DND-41 (cell line): ENCODE measurements around the gene MTIF2.

Experiments
- ATAC-seq: fragments of 200-7000 bp; cut with Tn5 transposase; 3 replicates; pipeline ENCODE4 v1.9.1; 2021; ENCODE audit warnings: low read depth; ENCODE audit not compliant: insufficient read depth
- DNase-seq: peaks from one replicate; pipeline ENCODE4 v3.0.0-alpha.2; 2020
- H2AFZ ChIP-seq: 2 replicates; pipeline ENCODE4 v1.6.0; 2012; ENCODE audit warnings: low read depth, low read length
- H3K27ac ChIP-seq: 2 replicates; pipeline ENCODE4 v1.5.1; 2012; ENCODE audit warnings: low read length, inconsistent platforms
- H3K27me3 ChIP-seq: fragments of 200-600 bp; sonication (generic); 2 replicates; pipeline ENCODE4 v1.6.0; 2012; ENCODE audit warnings: low read length, mild to moderate bottlenecking, inconsistent platforms; ENCODE audit not compliant: insufficient read depth, poor library complexity
- H3K36me3 ChIP-seq: 2 replicates; pipeline ENCODE4 v1.5.1; 2012; ENCODE audit warnings: low read length, inconsistent platforms; ENCODE audit not compliant: insufficient read depth
- H3K4me1 ChIP-seq: 2 replicates; pipeline ENCODE4 v1.5.1; 2012; ENCODE audit warnings: mild to moderate bottlenecking, low read length; ENCODE audit not compliant: insufficient read depth
- H3K4me2 ChIP-seq: 2 replicates; pipeline ENCODE4 v1.6.0; 2012; ENCODE audit warnings: mild to moderate bottlenecking, moderate library complexity, low read length, inconsistent platforms; ENCODE audit not compliant: insufficient read depth
- H3K4me3 ChIP-seq, 2 experiments: fragments of 200-600 bp in 1 of 2; shearing (Covaris generic) in 1 of 2; 2 replicates each; pipeline ENCODE4 v1.5.1; 2012 to 2016; ENCODE audit warnings: inconsistent platforms in 2 of 2, low read length in 2 of 2, mild to moderate bottlenecking in 2 of 2, low read depth in 1 of 2, moderate library complexity in 1 of 2
- H3K79me2 ChIP-seq: 2 replicates; pipeline ENCODE4 v1.6.0; 2012; ENCODE audit warnings: low read length, inconsistent platforms; ENCODE audit not compliant: insufficient read depth
- H3K9ac ChIP-seq: 2 replicates; pipeline ENCODE4 v1.6.0; 2012; ENCODE audit warnings: low read depth, mild to moderate bottlenecking, inconsistent platforms, low read length, moderate library complexity
- H3K9me3 ChIP-seq: 2 replicates; pipeline ENCODE4 v1.5.1; 2012; ENCODE audit warnings: low read length, moderate library complexity, mild to moderate bottlenecking, inconsistent platforms; ENCODE audit not compliant: insufficient read depth, severe bottlenecking
- H4K20me1 ChIP-seq: 2 replicates; pipeline ENCODE4 v1.6.0; 2012; ENCODE audit warnings: low read length; ENCODE audit not compliant: insufficient read depth
- EZH2 ChIP-seq: IDR thresholded peaks from 3 replicates; pipeline ENCODE4 v1.6.1; 2012; ENCODE audit warnings: borderline replicate concordance, low read depth, mild to moderate bottlenecking, moderate library complexity, low read length, inconsistent platforms; ENCODE audit not compliant: severe bottlenecking
- TF ChIP-seq, protein P1 (sequence below): IDR thresholded peaks from 2 replicates; pipeline ENCODE4 v1.5.1; 2012; ENCODE audit warnings: borderline replicate concordance, low read length, moderate library complexity, mild to moderate bottlenecking; ENCODE audit not compliant: poor library complexity, severe bottlenecking; ENCODE audit errors: extremely low read depth

The MTIF2 gene

DNA sequence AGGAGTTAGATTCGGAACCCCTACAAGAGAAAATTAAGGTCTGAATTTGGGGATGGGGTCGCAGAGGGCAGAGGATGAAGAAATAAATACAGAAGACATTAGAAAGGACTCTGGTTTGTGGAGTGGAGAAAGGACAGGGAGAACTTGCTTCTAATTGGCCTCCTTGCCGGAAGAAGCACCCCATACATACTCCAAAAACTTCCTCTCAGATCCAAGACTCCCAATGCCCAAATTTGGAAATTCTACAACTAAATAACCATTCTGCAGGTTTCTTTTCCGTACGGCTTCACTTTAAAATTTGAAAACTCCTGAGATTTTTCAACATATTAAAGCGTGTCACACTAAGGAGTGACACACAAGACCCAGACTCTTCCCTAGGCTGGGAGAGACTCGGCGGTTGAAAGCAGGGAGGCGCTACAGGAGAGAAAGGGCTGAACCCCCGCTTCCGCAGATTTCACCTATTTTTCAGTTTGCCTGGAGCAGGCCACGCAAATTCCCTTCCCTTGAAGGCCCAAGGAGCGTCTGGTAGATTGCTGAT is 37.4 kb downstream of the MTIF2 start:
- ATAC-seq = peak; percentile 31
- H3K4me3 ChIP-seq = peak overlapping the region; percentile 89 to 91
- peak overlapping the region; percentile 89 for H3K9ac ChIP-seq
- H3K4me1 ChIP-seq = peaks cover 56% of the 10 kb centered on the region
- peak overlapping the region; percentile 70 for H3K4me2 ChIP-seq
- H2AFZ ChIP-seq = peak overlapping the region; percentile 95
- no peaks in the 10 kb centered on the region for H3K27me3 ChIP-seq
- TF ChIP-seq, protein P1, sequence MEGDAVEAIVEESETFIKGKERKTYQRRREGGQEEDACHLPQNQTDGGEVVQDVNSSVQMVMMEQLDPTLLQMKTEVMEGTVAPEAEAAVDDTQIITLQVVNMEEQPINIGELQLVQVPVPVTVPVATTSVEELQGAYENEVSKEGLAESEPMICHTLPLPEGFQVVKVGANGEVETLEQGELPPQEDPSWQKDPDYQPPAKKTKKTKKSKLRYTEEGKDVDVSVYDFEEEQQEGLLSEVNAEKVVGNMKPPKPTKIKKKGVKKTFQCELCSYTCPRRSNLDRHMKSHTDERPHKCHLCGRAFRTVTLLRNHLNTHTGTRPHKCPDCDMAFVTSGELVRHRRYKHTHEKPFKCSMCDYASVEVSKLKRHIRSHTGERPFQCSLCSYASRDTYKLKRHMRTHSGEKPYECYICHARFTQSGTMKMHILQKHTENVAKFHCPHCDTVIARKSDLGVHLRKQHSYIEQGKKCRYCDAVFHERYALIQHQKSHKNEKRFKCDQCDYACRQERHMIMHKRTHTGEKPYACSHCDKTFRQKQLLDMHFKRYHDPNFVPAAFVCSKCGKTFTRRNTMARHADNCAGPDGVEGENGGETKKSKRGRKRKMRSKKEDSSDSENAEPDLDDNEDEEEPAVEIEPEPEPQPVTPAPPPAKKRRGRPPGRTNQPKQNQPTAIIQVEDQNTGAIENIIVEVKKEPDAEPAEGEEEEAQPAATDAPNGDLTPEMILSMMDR = no peak
- no peak for TF ChIP-seq EZH2
- no peak for DNase-seq
- peaks cover 38% of the 10 kb centered on the region for H3K36me3 ChIP-seq
- no peaks in the 10 kb centered on the region for H3K9me3 ChIP-seq
- peaks cover 7% of the 10 kb centered on the region; the same call in 1 of the 2 replicates for H4K20me1 ChIP-seq
- peaks cover 80% of the 10 kb centered on the region for H3K79me2 ChIP-seq
- peak overlapping the region; percentile 99 for H3K27ac ChIP-seq

DNA sequence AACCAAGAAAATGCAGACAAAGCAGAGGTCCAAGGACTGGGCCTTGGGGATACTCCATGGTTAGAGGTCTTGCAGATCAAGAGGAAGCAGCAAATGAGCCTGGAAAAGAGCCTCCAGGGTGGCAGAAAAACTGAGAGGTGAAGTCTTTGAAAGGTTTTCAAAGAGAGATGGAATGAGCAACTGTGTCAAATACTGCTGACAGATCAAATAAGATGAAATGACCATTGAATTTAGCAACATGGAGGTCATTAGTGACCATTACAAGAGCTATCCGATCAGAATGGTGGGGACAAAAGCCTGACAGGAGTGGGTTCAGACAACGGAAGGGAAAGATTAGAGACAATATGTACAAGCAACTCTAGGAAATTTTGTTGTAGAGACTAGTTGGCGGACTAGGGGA is 38.5 kb downstream of the MTIF2 start:
- DNase-seq (no peak), ATAC-seq (no peak)
- Histone ChIP-seq H3K4me3 (peak overlapping the region in 1 of 2 experiments; percentile 91; a peak in 1 of 4 replicates), H3K79me2 (peaks cover 87% of the 10 kb centered on the region), H3K27ac (no peak overlapping the region), H4K20me1 (peaks cover 5% of the 10 kb centered on the region; the same call in 1 of the 2 replicates), H3K27me3 (no peaks in the 10 kb centered on the region), H2AFZ (no peak overlapping the region), H3K9me3 (no peaks in the 10 kb centered on the region), H3K4me2 (peak overlapping the region; percentile 70), H3K9ac (peak overlapping the region; percentile 89; the same call in 1 of the 2 replicates), H3K4me1 (peaks cover 55% of the 10 kb centered on the region), H3K36me3 (peaks cover 28% of the 10 kb centered on the region)
- TF ChIP-seq, protein P1 = no peak
- no peak for TF ChIP-seq EZH2

DNA sequence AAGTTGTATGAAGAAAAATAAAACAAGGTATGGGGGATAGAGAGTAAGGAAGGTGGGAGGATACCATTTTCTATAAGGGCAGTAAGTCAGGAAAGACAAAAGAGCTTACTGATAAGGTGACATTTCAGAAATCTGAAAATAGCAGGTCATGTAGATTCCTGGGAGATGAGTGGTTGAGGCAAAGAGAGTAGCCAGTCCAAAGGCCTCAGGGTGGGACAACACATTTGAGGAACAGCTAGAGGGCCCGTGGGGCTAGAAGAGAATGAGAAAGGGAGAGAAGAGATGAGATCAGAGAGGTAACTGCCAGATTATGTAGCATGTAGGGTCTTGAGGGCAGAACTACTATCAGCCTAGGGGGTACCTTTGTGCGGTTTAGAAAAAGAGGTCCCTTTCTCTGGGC is 39.8 kb downstream of the MTIF2 start:
- peaks cover 26% of the 10 kb centered on the region for H3K36me3 ChIP-seq
- ATAC-seq (no peak), DNase-seq (no peak)
- TF ChIP-seq, protein P1 = no peak
- no peak for TF ChIP-seq EZH2
- peaks cover 89% of the 10 kb centered on the region for H3K79me2 ChIP-seq
- 0 out of 2 replicates have a peak overlapping the region, but pooled peaks have one; percentile 2 for H3K4me2 ChIP-seq
- peaks cover 42% of the 10 kb centered on the region for H3K4me1 ChIP-seq
- peaks cover 1% of the 10 kb centered on the region; the same call in 1 of the 2 replicates for H4K20me1 ChIP-seq
- no peaks in the 10 kb centered on the region for H3K9me3 ChIP-seq
- no peak overlapping the region; the same call in 1 of the 2 replicates for H3K27ac ChIP-seq
- H3K27me3 ChIP-seq = no peaks in the 10 kb centered on the region
- H3K4me3 ChIP-seq = no peak overlapping the region
- no peak overlapping the region for H3K9ac ChIP-seq
- no peak overlapping the region for H2AFZ ChIP-seq
